ENCODE results near the gene GJC2. TPM values are rescaled to one million over a fixed set of nuclear protein-coding genes. Genes with fewer than 3 reads are reported as not detected.

GJC2 gene
- total RNA-seq, 2 experiments from 2014 or later, result 2.1 to 2.4 TPM

- H3K27me3 Mint-ChIP-seq, result no peaks in the 10 kb centered on the region
- H3K36me3 Mint-ChIP-seq (ENCODE audit: low read depth), result peaks cover 25% of the 10 kb centered on the region
- ATAC-seq (ENCODE audit: poor library complexity) (no peak), DNase-seq (no peak)
- peaks cover 39% of the 10 kb centered on the region for H3K4me1 Mint-ChIP-seq (ENCODE audit: low read depth)
- CTCF ChIA-PET, result no interaction called here
- intact Hi-C loops (cut with DNase I, micrococcal nuclease), result loop anchor here (10.0 kb wide), 3 partner anchors 112 to 372 kb away; partner anchors contain the start of genes JMJD4 (in 1 of the 2), SNAP47 (in 1 of the 2) and TRIM11 (in 1 of the 2)
- Histone ChIP-seq H3K4me1 (ENCODE audit: insufficient read depth, low read length) (peaks cover 46% of the 10 kb centered on the region), H3K27me3 (ENCODE audit: control insufficient read depth in 1 of 2, insufficient read depth in 2 of 2, low read length in 2 of 2) (no peaks in the 10 kb centered on the region), H3K36me3 (ENCODE audit: insufficient read depth, low read length) (peaks cover 23% of the 10 kb centered on the region), H3K4me3 (ENCODE audit: low read length) (no peak overlapping the region), H3K27ac (ENCODE audit: low read depth in 1 of 2, low read length in 2 of 2) (no peak overlapping the region), H3K9me3 (ENCODE audit: control insufficient read depth in 1 of 2, insufficient read depth in 1 of 2, low read length in 2 of 2) (no peaks in the 10 kb centered on the region)
- TF ChIP-seq CTCF (IDR thresholded peaks at IDR 0.05), result no peak
- H3K9me3 Mint-ChIP-seq, result no peaks in the 10 kb centered on the region
- peak overlapping the region; percentile 12 for H3K4me3 Mint-ChIP-seq
- H3K27ac Mint-ChIP-seq, result peak overlapping the region; percentile 93
- POLR2A ChIA-PET, result interaction anchor here (1.9 kb wide), 1 partner anchor 59 kb away, joined by 10 read pairs; the partner anchor contains the start of gene IBA57
These were observed 43.0 kb upstream of the GJC2 start for GRCh38 chr1:228106800-228107054.

GRCh38 chr1:228107636-228108035, 42.1 kb upstream of the GJC2 start:
- intact Hi-C loops (cut with DNase I, micrococcal nuclease), result loop anchor here (2.0 to 10.0 kb wide), 6 partner anchors 23 to 373 kb away; partner anchors contain the start of genes ARF1 (in 1 of the 2), GUK1 (in 1 of the 2), JMJD4 (in 1 of the 2) and SNAP47 (in 1 of the 2)
- Histone ChIP-seq H3K27me3 (ENCODE audit: control insufficient read depth in 1 of 2, insufficient read depth in 2 of 2, low read length in 2 of 2) (no peaks in the 10 kb centered on the region), H3K4me1 (ENCODE audit: insufficient read depth, low read length) (peaks cover 38% of the 10 kb centered on the region), H3K4me3 (ENCODE audit: low read length) (no peak overlapping the region), H3K9me3 (ENCODE audit: control insufficient read depth in 1 of 2, insufficient read depth in 1 of 2, low read length in 2 of 2) (no peaks in the 10 kb centered on the region), H3K27ac (ENCODE audit: low read depth in 1 of 2, low read length in 2 of 2) (no peak overlapping the region), H3K36me3 (ENCODE audit: insufficient read depth, low read length) (peaks cover 23% of the 10 kb centered on the region)
- Mint-ChIP-seq H3K9me3 (no peaks in the 10 kb centered on the region), H3K27ac (peak overlapping the region; percentile 93), H3K4me3 (peak overlapping the region; percentile 92), H3K27me3 (no peaks in the 10 kb centered on the region), H3K36me3 (ENCODE audit: low read depth) (peaks cover 25% of the 10 kb centered on the region), H3K4me1 (ENCODE audit: low read depth) (peaks cover 39% of the 10 kb centered on the region)
- ChIA-PET POLR2A (no interaction called here), CTCF (no interaction called here)
- no peak for TF ChIP-seq CTCF (IDR thresholded peaks at IDR 0.05)
- DNase-seq (peak in 1 of 14 experiments; percentile 40), ATAC-seq (ENCODE audit: poor library complexity) (no peak)

GRCh38 chr1:228108055-228108690, 41.6 kb upstream of the GJC2 start:
- DNase-seq (peak in 2 of 14 experiments; percentile 42 to 53), ATAC-seq (ENCODE audit: poor library complexity) (no peak)
- intact Hi-C loops (cut with DNase I, micrococcal nuclease), result loop anchor here (2.0 to 10.0 kb wide), 6 partner anchors 23 to 373 kb away; partner anchors contain the start of genes ARF1 (in 1 of the 2), GUK1 (in 1 of the 2), JMJD4 (in 1 of the 2) and SNAP47 (in 1 of the 2)
- no peaks in the 10 kb centered on the region for H3K27me3 Mint-ChIP-seq
- H3K4me3 ChIP-seq (ENCODE audit: low read length), result peak overlapping the region; percentile 99
- ChIA-PET POLR2A (interaction anchor here (2.8 kb wide), 1 partner anchor 25 kb away, joined by 22 read pairs; the partner anchor contains the start of gene ARF1), CTCF (no interaction called here)
- no peaks in the 10 kb centered on the region for H3K27me3 ChIP-seq (ENCODE audit: control insufficient read depth in 1 of 2, insufficient read depth in 2 of 2, low read length in 2 of 2)
- H3K36me3 ChIP-seq (ENCODE audit: insufficient read depth, low read length), result peaks cover 23% of the 10 kb centered on the region
- peaks cover 23% of the 10 kb centered on the region for H3K36me3 Mint-ChIP-seq (ENCODE audit: low read depth)
- no peak for TF ChIP-seq CTCF (IDR thresholded peaks at IDR 0.05)
- no peaks in the 10 kb centered on the region for H3K9me3 Mint-ChIP-seq
- peaks cover 38% of the 10 kb centered on the region for H3K4me1 Mint-ChIP-seq (ENCODE audit: low read depth)
- H3K9me3 ChIP-seq (ENCODE audit: control insufficient read depth in 1 of 2, insufficient read depth in 1 of 2, low read length in 2 of 2), result no peaks in the 10 kb centered on the region
- H3K27ac ChIP-seq (ENCODE audit: low read depth in 1 of 2, low read length in 2 of 2), result peak overlapping the region; percentile 84 to 90
- peaks cover 38% of the 10 kb centered on the region for H3K4me1 ChIP-seq (ENCODE audit: insufficient read depth, low read length)
- peak overlapping the region; percentile 92 for H3K4me3 Mint-ChIP-seq
- H3K27ac Mint-ChIP-seq, result peak overlapping the region; percentile 93
